ENCODE measurements around the gene DNPEP.

GRCh38 chr2:219415580-219416234 lies 28.0 kb upstream of the DNPEP start:
- TF ChIP-seq CTCF (IDR thresholded peaks at IDR 0.05; ENCODE audit: insufficient read depth, low read length, poor library complexity, severe bottlenecking), result no peak
- no peak for TF ChIP-seq EZH2phosphoT487 (conservative IDR thresholded peaks at IDR 0.05; ENCODE audit: low read length)
